SK-N-MC (cell line): Measurements from ENCODE around the gene MCC.

ENCODE experiments used
- EZH2 ChIP-seq: fragments of 200-600 bp; sonication (generic); IDR thresholded peaks from one replicate; pipeline ENCODE4 v1.6.1; 2017; ENCODE audit warnings: antibody characterized with exemption
- POLR2AphosphoS5 ChIP-seq: IDR thresholded peaks from 2 replicates; pipeline ENCODE4 v1.6.1; 2012; ENCODE audit warnings: mild to moderate bottlenecking, low read depth, low read length, borderline replicate concordance

DNA sequence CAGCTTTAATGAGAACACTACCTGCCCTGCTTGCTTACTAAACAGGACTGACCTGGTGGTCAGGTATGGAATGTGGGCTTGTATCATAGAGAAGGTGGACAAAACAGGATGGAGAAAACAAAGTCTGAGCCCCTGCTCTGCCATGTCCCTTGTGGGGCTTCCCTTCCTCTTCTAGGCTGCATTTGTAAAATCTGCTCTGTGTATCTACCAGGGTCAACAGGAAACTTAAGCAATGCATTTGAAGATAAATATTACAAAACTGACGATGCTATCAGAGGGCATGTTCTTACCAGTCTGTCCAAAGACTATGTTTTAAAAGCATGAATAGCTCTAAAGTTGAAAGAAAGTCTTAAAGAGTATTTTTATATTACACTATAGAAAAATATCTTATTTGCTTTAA, 282.9 kb downstream of the MCC start:
- no peak for TF ChIP-seq POLR2AphosphoS5
- TF ChIP-seq EZH2 = no peak
